Adrenal gland (tissue), 12 donors: ENCODE measurements around the gene SIL1. TPM values are rescaled to one million over a fixed set of nuclear protein-coding genes. Genes with fewer than 3 reads are reported as not detected.

ENCODE experiments used
- DNase-seq, 7 donors: peaks; one replicate each; pipeline ENCODE4 v3.0.0-alpha.2; 2019 to 2020
- H3K27ac ChIP-seq, 5 donors: fragments of 200-600 bp; sonication (generic) in 4 of 5; 1 replicate in 3 of 5; 2 replicates in 2 of 5; pipeline versions ENCODE4 v1.5.1 to v1.8.0; 2016 to 2020; ENCODE audit warnings: mild to moderate bottlenecking in 1 of 5
- H3K27me3 ChIP-seq: fragments of 200-600 bp; 2 replicates; pipeline ENCODE4 v1.8.0; 2021
- H3K36me3 ChIP-seq, 2 donors: fragments of 200-600 bp; replicated peaks in 1 of 2; 1 replicate in 1 of 2; 2 replicates in 1 of 2; pipeline versions ENCODE4 v1.5.1 to v1.8.0; 2018 to 2022
- H3K4me1 ChIP-seq, 2 donors: fragments of 200-600 bp; replicated peaks in 1 of 2; 1 replicate in 1 of 2; 2 replicates in 1 of 2; pipeline versions ENCODE4 v1.5.1 to v1.8.0; 2018 to 2021
- H3K4me3 ChIP-seq, 4 donors: fragments of 200-600 bp; sonication (generic) in 3 of 4; one replicate each; pipeline ENCODE4 v1.5.1; 2016 to 2018
- H3K9me3 ChIP-seq, 3 donors: fragments of 200-600 bp; sonication (generic) in 1 of 3; replicated peaks in 1 of 3; 1 replicate in 2 of 3; 2 replicates in 1 of 3; pipeline versions ENCODE4 v1.5.1 to v1.8.0; 2016 to 2021
- CTCF ChIP-seq, 6 experiments: fragments of 450-650 bp in 4 of 6; fragments of 200-600 bp in 2 of 6; sonication (generic) in 1 of 6; IDR thresholded peaks; 1 replicate in 5 of 6; 2 replicates in 1 of 6; pipeline versions ENCODE4 v1.5.1 to v1.8.0; 2016 to 2021; ENCODE audit warnings: antibody characterized with exemption in 6 of 6, mild to moderate bottlenecking in 2 of 6, moderate library complexity in 1 of 6
- POLR2A ChIP-seq, 2 donors: fragments of 450-650 bp; IDR thresholded peaks; one replicate each; pipeline ENCODE4 v1.6.1; 2017; ENCODE audit warnings: antibody characterized with exemption in 2 of 2, mild to moderate bottlenecking in 2 of 2, moderate library complexity in 1 of 2
- WGBS, 4 donors: extraction: QIAGEN DNeasy Blood & Tissue Kit in 2 of 4; methylation state at CpG; one replicate each; pipeline versions ENCODE4 v1.1.5 to v1.1.7; 2013 to 2017; 5-methylcytosine and 5-hydroxymethylcytosine counted together
- intact Hi-C, 2 donors: fragments of 100-400 bp; cut with DNase I; formaldehyde crosslinking; loops; one replicate each; pipeline versions ENCODE4 v1.14.1 to v1.15.0; 2022 to 2023
- polyA plus RNA-seq, 3 donors: library from polyadenylated mRNA; stranded (reverse); fragments of 200-250 nt in 2 of 3; fragments of 350-450 nt in 1 of 3; fragmentation: Illumina TruSeq in 1 of 3; extraction: RNeasy Lipid Tissue Mini Kit (QIAGEN cat#74804) in 1 of 3; gene quantifications; one replicate each; pipeline ENCODE4 v1.2.3, GENCODE V29; 2013 to 2014
- total RNA-seq, 9 donors: library from RNA; depleted of rRNA in 4 of 9; stranded (reverse); fragments of >200 nt in 4 of 9; fragments of 120-200 nt in 1 of 9; fragmentation: NEBNext Ultra II Directional in 1 of 9; extraction: Animal tissue kit (Norgen Biotek cat#: 25700) in 1 of 9; gene quantifications; one replicate each; pipeline versions ENCODE4 v1.1.0 to v1.2.4, GENCODE V29; 2013 to 2023
- donor health status: healthy with polysubstance abuse.
- donor health status: Bipolar disorder and iron deficiency.
- donor health status: DM: yes; HTN: yes; CAD: no.
- donor health status: DM: no; HTN: no; CAD: no.
- donor health status: DM: no; HTN: no; CAD: no.
- donor health status: DM: yes; HTN: yes; CAD: no.

SIL1 gene
- total and polyA plus RNA-seq, 12 donors: 81.9 to 313 (median 142) TPM

GRCh38 chr5:139215107-139215975 is 17.2 kb upstream of the SIL1 start:
- intact Hi-C loops: no loop called here
- no peaks in the 10 kb centered on the region for H3K9me3 ChIP-seq
- H3K27me3 ChIP-seq: no peaks in the 10 kb centered on the region
- TF ChIP-seq CTCF (IDR thresholded peaks at IDR 0.05) (no peak), POLR2A (IDR thresholded peaks at IDR 0.05) (no peak)
- DNase-seq: no peak
- H3K27ac ChIP-seq: no peak overlapping the region
- H3K4me1 ChIP-seq: no peaks in the 10 kb centered on the region
- H3K36me3 ChIP-seq: no peaks in the 10 kb centered on the region
- H3K4me3 ChIP-seq: no peak overlapping the region
- WGBS, 4 donors: 61 to 67% (median 66%) methylated on average over 15 of the region's 15 CpGs

- 89 to 100% (median 95%) methylated on average over 2 of the region's 2 CpGs for WGBS, 4 donors
- no peaks in the 10 kb centered on the region for H3K9me3 ChIP-seq
- TF ChIP-seq CTCF (IDR thresholded peaks at IDR 0.05) (no peak), POLR2A (IDR thresholded peaks at IDR 0.05) (no peak)
- H3K4me3 ChIP-seq: no peak overlapping the region
- DNase-seq: no peak
- no peaks in the 10 kb centered on the region for H3K36me3 ChIP-seq
- no peaks in the 10 kb centered on the region for H3K27me3 ChIP-seq
- no peak overlapping the region for H3K27ac ChIP-seq
- H3K4me1 ChIP-seq: no peaks in the 10 kb centered on the region
- intact Hi-C loops: no loop called here
These were observed 16.5 kb upstream of the SIL1 start for GRCh38 chr5:139214646-139215045.

GRCh38 chr5:139212906-139213305 is 14.7 kb upstream of the SIL1 start:
- no peaks in the 10 kb centered on the region for H3K4me1 ChIP-seq
- no peaks in the 10 kb centered on the region for H3K9me3 ChIP-seq
- no peaks in the 10 kb centered on the region for H3K36me3 ChIP-seq
- no peak overlapping the region for H3K4me3 ChIP-seq
- whole genome bisulfite sequencing, 4 donors: 75 to 88% (median 82%) methylated on average over 2 of the region's 2 CpGs
- H3K27ac ChIP-seq: no peak overlapping the region
- DNase-seq: no peak
- intact Hi-C loops: no loop called here
- TF ChIP-seq POLR2A (IDR thresholded peaks at IDR 0.05) (no peak), CTCF (IDR thresholded peaks at IDR 0.05) (no peak)
- no peaks in the 10 kb centered on the region for H3K27me3 ChIP-seq

GRCh38 chr5:139212486-139212885 is 14.3 kb upstream of the SIL1 start:
- Histone ChIP-seq H3K4me1 (no peaks in the 10 kb centered on the region), H3K36me3 (no peaks in the 10 kb centered on the region), H3K4me3 (no peak overlapping the region), H3K9me3 (no peaks in the 10 kb centered on the region), H3K27me3 (no peaks in the 10 kb centered on the region), H3K27ac (no peak overlapping the region)
- no peak for TF ChIP-seq CTCF (IDR thresholded peaks at IDR 0.05)
- TF ChIP-seq POLR2A (IDR thresholded peaks at IDR 0.05): no peak
- WGBS, 4 donors: 77 to 95% (median 88%) methylated on average over 3 of the region's 3 CpGs
- DNase-seq: no peak
- intact Hi-C loops: no loop called here
